PFSK-1 (cell line): ENCODE measurements around the gene KCNJ14.

Experiments
- FOXP2 ChIP-seq: optimal IDR thresholded peaks from 2 replicates; pipeline ENCODE3; 2011; ENCODE audit warnings: borderline replicate concordance, control low read depth, inconsistent platforms; ENCODE audit not compliant: insufficient read depth; ENCODE audit errors: extremely low read length, extremely low read depth
- POLR2AphosphoS5 ChIP-seq: IDR thresholded peaks from 2 replicates; pipeline ENCODE4 v1.6.1; 2012; ENCODE audit warnings: low read depth, mild to moderate bottlenecking, control low read depth, low read length, moderate library complexity
- SIN3A ChIP-seq: IDR thresholded peaks from 2 replicates; pipeline ENCODE4 v1.6.1; 2012; ENCODE audit warnings: mild to moderate bottlenecking, low read length, moderate library complexity, borderline replicate concordance; ENCODE audit not compliant: insufficient read depth
- TAF1 ChIP-seq: IDR thresholded peaks from 2 replicates; pipeline ENCODE4 v1.6.1; 2012; ENCODE audit warnings: low read length, control low read depth, borderline replicate concordance; ENCODE audit not compliant: insufficient read depth
- TF ChIP-seq, protein P1 (sequence below), 2 experiments: IDR thresholded peaks; 2 replicates each; pipeline versions ENCODE4 v1.6.1 to v1.8.0; 2011 to 2012; ENCODE audit warnings: low read depth in 2 of 2, low read length in 2 of 2, control low read depth in 1 of 2, inconsistent platforms in 1 of 2, mild to moderate bottlenecking in 1 of 2, moderate library complexity in 1 of 2; ENCODE audit not compliant: insufficient read depth in 1 of 2

KCNJ14 gene

DNA sequence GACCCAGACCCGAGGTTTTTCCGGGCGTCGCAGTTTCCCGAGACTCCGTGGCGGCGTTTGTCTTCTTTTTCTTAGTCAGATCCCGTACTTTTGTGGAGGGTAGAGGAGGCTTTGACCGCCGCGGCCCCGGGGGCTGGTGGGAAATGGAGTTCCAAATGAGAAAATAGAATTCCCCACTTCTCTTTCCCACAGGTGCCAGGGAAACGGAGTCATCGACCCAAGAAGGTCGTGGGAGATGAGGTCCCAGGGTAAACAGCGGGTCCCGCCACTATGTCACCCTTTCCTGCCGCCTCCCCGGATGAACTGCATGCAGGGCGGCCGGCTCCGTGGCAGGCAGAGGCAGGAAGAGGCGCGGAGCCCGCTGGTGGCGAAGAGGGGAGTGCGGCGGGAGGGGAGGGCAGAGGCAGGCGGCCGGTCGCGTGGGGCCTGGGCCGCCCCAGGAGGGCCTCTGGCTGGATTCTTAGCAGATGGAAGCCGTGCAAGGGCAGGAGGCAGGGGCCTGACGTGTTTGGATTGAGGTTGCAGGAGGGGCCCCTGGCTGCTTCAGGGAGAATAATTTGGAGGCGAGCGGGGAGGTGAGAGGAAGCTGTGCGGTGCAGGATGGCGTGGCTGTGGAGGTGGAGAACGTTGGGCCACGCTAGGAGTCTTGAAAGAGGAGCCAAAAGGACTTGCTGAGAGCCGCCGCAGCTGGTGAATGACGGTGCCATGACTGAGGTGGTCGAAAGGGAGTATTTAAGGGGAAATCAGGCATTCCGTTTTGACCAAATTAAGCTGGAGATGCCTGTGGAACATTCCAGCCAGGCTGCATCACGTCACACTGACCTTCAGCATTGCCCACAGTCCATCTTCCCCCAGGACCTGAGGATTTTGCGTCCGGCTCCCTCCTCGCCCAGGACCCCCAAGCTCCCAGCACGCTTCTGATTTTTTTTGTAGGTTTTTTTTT, 25.5 kb downstream of the KCNJ14 start:
- TF ChIP-seq TAF1 (no peak), FOXP2 (no peak), SIN3A (no peak), POLR2AphosphoS5 (no peak)
- TF ChIP-seq, protein P1, sequence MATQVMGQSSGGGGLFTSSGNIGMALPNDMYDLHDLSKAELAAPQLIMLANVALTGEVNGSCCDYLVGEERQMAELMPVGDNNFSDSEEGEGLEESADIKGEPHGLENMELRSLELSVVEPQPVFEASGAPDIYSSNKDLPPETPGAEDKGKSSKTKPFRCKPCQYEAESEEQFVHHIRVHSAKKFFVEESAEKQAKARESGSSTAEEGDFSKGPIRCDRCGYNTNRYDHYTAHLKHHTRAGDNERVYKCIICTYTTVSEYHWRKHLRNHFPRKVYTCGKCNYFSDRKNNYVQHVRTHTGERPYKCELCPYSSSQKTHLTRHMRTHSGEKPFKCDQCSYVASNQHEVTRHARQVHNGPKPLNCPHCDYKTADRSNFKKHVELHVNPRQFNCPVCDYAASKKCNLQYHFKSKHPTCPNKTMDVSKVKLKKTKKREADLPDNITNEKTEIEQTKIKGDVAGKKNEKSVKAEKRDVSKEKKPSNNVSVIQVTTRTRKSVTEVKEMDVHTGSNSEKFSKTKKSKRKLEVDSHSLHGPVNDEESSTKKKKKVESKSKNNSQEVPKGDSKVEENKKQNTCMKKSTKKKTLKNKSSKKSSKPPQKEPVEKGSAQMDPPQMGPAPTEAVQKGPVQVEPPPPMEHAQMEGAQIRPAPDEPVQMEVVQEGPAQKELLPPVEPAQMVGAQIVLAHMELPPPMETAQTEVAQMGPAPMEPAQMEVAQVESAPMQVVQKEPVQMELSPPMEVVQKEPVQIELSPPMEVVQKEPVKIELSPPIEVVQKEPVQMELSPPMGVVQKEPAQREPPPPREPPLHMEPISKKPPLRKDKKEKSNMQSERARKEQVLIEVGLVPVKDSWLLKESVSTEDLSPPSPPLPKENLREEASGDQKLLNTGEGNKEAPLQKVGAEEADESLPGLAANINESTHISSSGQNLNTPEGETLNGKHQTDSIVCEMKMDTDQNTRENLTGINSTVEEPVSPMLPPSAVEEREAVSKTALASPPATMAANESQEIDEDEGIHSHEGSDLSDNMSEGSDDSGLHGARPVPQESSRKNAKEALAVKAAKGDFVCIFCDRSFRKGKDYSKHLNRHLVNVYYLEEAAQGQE (IDR thresholded peaks at IDR 0.05; ENCODE audit: insufficient read depth in 1 of 2, low read depth in 2 of 2, low read length in 2 of 2), result no peak

DNA sequence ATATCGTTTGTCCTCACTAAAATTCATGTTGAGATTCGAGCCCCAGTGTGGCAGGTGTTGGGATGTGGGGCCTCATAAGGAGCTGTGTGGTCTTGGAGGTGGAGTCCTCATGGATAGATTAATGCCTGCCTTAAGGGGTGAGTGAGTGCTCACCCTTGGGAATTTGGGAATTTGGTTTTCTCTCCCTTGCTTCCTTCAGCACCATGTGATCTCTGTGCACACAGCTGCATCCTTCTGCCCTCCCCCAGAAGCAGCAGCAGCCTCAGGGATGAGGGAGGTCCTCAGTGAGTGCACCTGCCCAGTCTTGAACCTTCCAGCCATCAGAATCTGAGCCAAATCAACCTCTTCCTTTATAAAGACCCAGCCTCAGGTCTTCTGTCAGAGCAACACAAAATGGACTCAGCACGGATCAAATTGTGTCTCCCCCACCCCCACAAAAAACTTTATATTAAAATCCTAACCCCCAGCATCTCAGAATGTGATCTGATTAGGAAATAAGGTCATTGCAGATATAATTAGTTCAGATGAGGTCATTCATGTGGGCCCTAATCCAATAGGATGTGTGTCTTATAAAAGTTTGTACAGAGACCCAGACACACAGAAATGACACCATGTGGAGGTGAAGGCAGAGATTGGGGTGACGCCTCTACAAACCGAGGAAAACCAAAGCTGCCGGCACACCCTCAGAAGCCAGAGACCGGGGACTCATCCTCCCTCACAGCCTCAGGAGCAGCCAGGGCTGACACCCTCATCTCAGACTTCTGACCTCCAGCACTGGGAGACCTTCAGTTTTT, 26.7 kb downstream of the KCNJ14 start:
- TF ChIP-seq, protein P1 (IDR thresholded peaks at IDR 0.05; ENCODE audit: insufficient read depth in 1 of 2, low read depth in 2 of 2, low read length in 2 of 2), result no peak
- no peak for TF ChIP-seq FOXP2
- no peak; the same call in 1 of the 2 replicates for TF ChIP-seq POLR2AphosphoS5
- no peak for TF ChIP-seq SIN3A
- no peak for TF ChIP-seq TAF1

DNA sequence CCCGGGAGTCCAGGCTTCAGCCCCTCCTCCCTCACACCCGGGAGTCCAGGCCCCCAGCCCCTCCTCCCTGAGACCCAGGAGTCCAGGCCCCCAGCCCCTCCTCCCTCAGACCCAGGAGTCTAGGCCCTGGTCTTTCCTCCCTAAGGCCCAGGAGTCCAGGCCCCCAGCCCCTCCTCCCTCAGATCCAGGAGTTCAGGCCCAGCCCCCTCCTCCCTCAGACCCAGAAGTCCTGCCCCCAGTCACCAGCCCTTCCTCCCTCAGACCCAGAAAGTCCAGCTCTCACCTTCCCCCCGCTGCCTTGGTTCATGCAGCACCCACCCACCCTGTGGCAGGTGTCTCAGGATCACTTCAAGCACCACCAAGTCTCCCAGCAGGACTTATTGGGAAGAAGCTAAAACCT, 27.9 kb downstream of the KCNJ14 start:
- TF ChIP-seq TAF1, result no peak
- no peak for TF ChIP-seq POLR2AphosphoS5
- TF ChIP-seq, protein P1 (IDR thresholded peaks at IDR 0.05; ENCODE audit: insufficient read depth in 1 of 2, low read depth in 2 of 2, low read length in 2 of 2), result no peak
- no peak for TF ChIP-seq SIN3A
- TF ChIP-seq FOXP2, result no peak

DNA sequence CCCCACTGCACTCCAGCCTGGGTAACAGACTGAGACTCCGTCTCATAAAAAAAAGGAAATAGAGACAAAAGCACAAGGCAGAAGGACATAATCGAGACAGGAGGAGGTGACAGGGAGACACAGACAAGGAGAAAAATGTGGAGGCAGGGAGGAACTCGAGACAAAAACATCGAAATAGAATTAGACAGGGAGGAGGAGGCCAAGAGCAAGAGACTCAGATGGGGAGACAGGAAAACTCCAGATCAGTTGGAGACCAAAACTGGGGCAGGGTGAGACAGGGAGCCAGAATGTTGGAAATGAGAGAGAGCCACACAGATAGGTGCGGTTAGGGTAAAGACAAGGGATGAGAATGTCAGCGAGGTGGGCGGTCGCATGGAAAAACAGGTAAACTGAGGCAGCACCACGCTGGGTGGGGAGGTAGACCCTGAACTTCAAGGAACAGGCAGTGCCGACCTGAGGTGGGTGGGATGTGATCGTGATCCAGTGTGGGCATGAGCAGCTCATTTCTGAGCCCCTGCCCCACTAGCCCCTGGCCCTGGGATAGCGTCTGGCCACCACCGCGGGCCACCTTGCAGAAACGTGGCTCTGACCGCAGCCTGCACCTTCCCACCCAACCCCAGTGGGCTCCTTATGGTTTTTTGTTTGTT, 29.0 kb downstream of the KCNJ14 start:
- TF ChIP-seq POLR2AphosphoS5 (no peak; the same call in 1 of the 2 replicates), SIN3A (no peak), TAF1 (no peak), FOXP2 (no peak)
- TF ChIP-seq, protein P1 (IDR thresholded peaks at IDR 0.05; ENCODE audit: insufficient read depth in 1 of 2, low read depth in 2 of 2, low read length in 2 of 2), result no peak
